Mammary epithelial cell (primary cell): ENCODE measurements around the gene ACOT6.

ENCODE experiments used
- EZH2 ChIP-seq: IDR thresholded peaks from 2 replicates; pipeline ENCODE4 v1.6.1; 2012; ENCODE audit warnings: low read length, inconsistent platforms, borderline replicate concordance
- TF ChIP-seq, protein P1 (sequence below), 2 donors: IDR thresholded peaks in 1 of 2; conservative IDR thresholded peaks in 1 of 2; 2 replicates each; pipeline ENCODE4 v1.5.1; 2011 to 2012; ENCODE audit warnings: inconsistent platforms in 2 of 2, low read length in 2 of 2, mild to moderate bottlenecking in 2 of 2, control low read depth in 1 of 2, low read depth in 1 of 2; ENCODE audit not compliant: insufficient read depth in 1 of 2; ENCODE audit errors: extremely low read depth in 1 of 2

DNA sequence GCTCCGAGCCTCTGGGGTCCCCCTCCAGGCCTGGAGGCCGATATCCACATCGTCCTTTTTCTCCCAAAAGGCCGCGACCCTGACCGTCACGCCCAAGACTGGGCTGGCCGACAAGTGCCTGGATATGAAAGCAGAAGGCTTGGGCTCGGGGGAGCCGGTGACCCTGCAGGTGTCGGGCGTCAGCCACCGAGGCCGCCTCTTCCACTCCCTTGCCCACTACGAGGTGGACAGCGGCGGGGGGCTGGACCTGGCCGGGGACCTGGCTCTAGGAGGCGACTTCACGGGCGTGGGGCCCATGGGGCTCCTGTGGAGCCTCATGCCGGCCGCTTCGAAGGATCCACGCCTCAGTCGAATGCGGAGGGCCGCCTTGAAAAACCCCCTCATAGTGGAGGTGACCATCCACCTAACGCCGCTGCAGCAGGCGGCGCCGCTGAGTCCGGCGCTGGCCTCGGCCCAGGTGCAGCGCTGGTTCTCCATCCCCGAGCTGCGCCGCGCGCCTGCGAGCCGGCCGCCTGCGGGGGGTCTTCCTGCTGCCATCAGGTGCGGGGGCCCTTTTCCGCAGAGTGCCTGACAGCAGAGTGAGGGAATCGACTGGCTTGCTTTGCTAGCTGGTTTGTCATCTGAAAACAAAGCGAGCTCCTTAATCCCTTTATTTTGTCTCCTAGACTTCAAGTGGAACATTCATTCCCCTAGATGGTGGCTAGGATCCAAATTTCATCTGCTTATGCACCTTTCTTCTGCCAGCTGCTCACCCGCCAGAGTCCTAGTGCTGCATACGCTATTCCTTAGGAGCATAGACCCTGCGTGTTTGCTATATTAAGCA lies 21.9 kb downstream of the ACOT6 start:
- TF ChIP-seq, protein P1, sequence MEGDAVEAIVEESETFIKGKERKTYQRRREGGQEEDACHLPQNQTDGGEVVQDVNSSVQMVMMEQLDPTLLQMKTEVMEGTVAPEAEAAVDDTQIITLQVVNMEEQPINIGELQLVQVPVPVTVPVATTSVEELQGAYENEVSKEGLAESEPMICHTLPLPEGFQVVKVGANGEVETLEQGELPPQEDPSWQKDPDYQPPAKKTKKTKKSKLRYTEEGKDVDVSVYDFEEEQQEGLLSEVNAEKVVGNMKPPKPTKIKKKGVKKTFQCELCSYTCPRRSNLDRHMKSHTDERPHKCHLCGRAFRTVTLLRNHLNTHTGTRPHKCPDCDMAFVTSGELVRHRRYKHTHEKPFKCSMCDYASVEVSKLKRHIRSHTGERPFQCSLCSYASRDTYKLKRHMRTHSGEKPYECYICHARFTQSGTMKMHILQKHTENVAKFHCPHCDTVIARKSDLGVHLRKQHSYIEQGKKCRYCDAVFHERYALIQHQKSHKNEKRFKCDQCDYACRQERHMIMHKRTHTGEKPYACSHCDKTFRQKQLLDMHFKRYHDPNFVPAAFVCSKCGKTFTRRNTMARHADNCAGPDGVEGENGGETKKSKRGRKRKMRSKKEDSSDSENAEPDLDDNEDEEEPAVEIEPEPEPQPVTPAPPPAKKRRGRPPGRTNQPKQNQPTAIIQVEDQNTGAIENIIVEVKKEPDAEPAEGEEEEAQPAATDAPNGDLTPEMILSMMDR (conservative IDR thresholded peaks at IDR 0.05 in 1 of 2, IDR thresholded peaks at IDR 0.05 in 1 of 2; ENCODE audit: extremely low read depth in 1 of 2, insufficient read depth in 1 of 2, low read depth in 1 of 2, low read length in 2 of 2) = peak in 1 of 2 donors; percentile 34
- no peak for TF ChIP-seq EZH2
